ENCODE measurements around the gene ESYT3. TPM values are rescaled to one million over a fixed set of nuclear protein-coding genes. Genes with fewer than 3 reads are reported as not detected.

Gene ESYT3
- total RNA-seq, 2 experiments from 2014 or later: not detected

GRCh38 chr3:138432576-138433240 is 1.7 kb upstream of the ESYT3 start:
- TF ChIP-seq, protein P1, sequence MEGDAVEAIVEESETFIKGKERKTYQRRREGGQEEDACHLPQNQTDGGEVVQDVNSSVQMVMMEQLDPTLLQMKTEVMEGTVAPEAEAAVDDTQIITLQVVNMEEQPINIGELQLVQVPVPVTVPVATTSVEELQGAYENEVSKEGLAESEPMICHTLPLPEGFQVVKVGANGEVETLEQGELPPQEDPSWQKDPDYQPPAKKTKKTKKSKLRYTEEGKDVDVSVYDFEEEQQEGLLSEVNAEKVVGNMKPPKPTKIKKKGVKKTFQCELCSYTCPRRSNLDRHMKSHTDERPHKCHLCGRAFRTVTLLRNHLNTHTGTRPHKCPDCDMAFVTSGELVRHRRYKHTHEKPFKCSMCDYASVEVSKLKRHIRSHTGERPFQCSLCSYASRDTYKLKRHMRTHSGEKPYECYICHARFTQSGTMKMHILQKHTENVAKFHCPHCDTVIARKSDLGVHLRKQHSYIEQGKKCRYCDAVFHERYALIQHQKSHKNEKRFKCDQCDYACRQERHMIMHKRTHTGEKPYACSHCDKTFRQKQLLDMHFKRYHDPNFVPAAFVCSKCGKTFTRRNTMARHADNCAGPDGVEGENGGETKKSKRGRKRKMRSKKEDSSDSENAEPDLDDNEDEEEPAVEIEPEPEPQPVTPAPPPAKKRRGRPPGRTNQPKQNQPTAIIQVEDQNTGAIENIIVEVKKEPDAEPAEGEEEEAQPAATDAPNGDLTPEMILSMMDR (conservative IDR thresholded peaks at IDR 0.05; ENCODE audit: low read length): no peak
- TF ChIP-seq EZH2phosphoT487 (IDR thresholded peaks at IDR 0.05; ENCODE audit: borderline replicate concordance, low read depth, low read length): no peak
- Histone ChIP-seq H3K9me2 (ENCODE audit: insufficient read depth, low read length) (no peaks in the 10 kb centered on the region), H3K36me3 (ENCODE audit: insufficient read depth, low read length) (no peaks in the 10 kb centered on the region), H4K20me1 (ENCODE audit: insufficient read depth, low read length) (no peaks in the 10 kb centered on the region), H3K4me1 (ENCODE audit: insufficient read depth, low read length, poor library complexity, severe bottlenecking) (no peaks in the 10 kb centered on the region), H3K9me3 (ENCODE audit: low read length) (no peaks in the 10 kb centered on the region), H3K79me2 (ENCODE audit: insufficient read depth, low read depth, low read length) (no peaks in the 10 kb centered on the region), H3K4me3 (ENCODE audit: low read depth, low read length, poor library complexity, severe bottlenecking) (no peak overlapping the region), H3K27ac (ENCODE audit: low read depth, low read length, poor library complexity, severe bottlenecking) (no peak overlapping the region), H2AFZ (ENCODE audit: low read length) (no peak overlapping the region), H3K4me2 (ENCODE audit: low read length) (no peak overlapping the region)
- intact Hi-C loops (cut with micrococcal nuclease; ENCODE audit: unreplicated experiment): no loop called here
- BruUV-seq (replicated peaks): no TSS peak
- no peak for DNase-seq (ENCODE audit: low spot score)
- POLR2A ChIA-PET: no interaction called here
- CTCF ChIA-PET (ENCODE audit: unreplicated experiment): no interaction called here

- CTCF ChIA-PET (ENCODE audit: unreplicated experiment): interaction anchor here (0.5 kb wide), 1 partner anchor 42 kb away, joined by 3 read pairs; no protein-coding TSS in a partner anchor
- POLR2A ChIA-PET: interaction anchor here (0.7 kb wide), 1 partner anchor 1045 kb away, joined by 3 read pairs; no protein-coding TSS in a partner anchor
- Histone ChIP-seq H3K9me2 (ENCODE audit: insufficient read depth, low read length) (no peaks in the 10 kb centered on the region), H3K4me2 (ENCODE audit: low read length) (no peak overlapping the region), H3K4me3 (ENCODE audit: low read depth, low read length, poor library complexity, severe bottlenecking) (no peak overlapping the region), H3K27ac (ENCODE audit: low read depth, low read length, poor library complexity, severe bottlenecking) (no peak overlapping the region), H2AFZ (ENCODE audit: low read length) (no peak overlapping the region), H3K4me1 (ENCODE audit: insufficient read depth, low read length, poor library complexity, severe bottlenecking) (no peaks in the 10 kb centered on the region), H3K79me2 (ENCODE audit: insufficient read depth, low read depth, low read length) (no peaks in the 10 kb centered on the region), H3K36me3 (ENCODE audit: insufficient read depth, low read length) (no peaks in the 10 kb centered on the region), H3K9me3 (ENCODE audit: low read length) (no peaks in the 10 kb centered on the region), H4K20me1 (ENCODE audit: insufficient read depth, low read length) (no peaks in the 10 kb centered on the region)
- no peak for DNase-seq (ENCODE audit: low spot score)
- no peak for TF ChIP-seq EZH2phosphoT487 (IDR thresholded peaks at IDR 0.05; ENCODE audit: borderline replicate concordance, low read depth, low read length)
- TF ChIP-seq, protein P1 (conservative IDR thresholded peaks at IDR 0.05; ENCODE audit: low read length): no peak
- intact Hi-C loops (cut with micrococcal nuclease; ENCODE audit: unreplicated experiment): no loop called here
- BruUV-seq (replicated peaks): no TSS peak
These were observed 532 bp upstream of the ESYT3 start for GRCh38 chr3:138433892-138434275.

Data from OCI-LY7 (cell line).